Measurements from ENCODE around the gene TM2D1.

Gene TM2D1

GRCh38 chr1:61752921-61753389 lies 28.0 kb upstream of the TM2D1 start:
- no peak for DNase-seq (ENCODE audit: low read depth)
- TF ChIP-seq, protein P1, sequence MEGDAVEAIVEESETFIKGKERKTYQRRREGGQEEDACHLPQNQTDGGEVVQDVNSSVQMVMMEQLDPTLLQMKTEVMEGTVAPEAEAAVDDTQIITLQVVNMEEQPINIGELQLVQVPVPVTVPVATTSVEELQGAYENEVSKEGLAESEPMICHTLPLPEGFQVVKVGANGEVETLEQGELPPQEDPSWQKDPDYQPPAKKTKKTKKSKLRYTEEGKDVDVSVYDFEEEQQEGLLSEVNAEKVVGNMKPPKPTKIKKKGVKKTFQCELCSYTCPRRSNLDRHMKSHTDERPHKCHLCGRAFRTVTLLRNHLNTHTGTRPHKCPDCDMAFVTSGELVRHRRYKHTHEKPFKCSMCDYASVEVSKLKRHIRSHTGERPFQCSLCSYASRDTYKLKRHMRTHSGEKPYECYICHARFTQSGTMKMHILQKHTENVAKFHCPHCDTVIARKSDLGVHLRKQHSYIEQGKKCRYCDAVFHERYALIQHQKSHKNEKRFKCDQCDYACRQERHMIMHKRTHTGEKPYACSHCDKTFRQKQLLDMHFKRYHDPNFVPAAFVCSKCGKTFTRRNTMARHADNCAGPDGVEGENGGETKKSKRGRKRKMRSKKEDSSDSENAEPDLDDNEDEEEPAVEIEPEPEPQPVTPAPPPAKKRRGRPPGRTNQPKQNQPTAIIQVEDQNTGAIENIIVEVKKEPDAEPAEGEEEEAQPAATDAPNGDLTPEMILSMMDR (IDR thresholded peaks at IDR 0.05; ENCODE audit: insufficient read depth, low read depth, low read length, missing control alignments), result no peak
- no peak overlapping the region for H3K4me3 ChIP-seq (ENCODE audit: low read depth, low read length)

DNA sequence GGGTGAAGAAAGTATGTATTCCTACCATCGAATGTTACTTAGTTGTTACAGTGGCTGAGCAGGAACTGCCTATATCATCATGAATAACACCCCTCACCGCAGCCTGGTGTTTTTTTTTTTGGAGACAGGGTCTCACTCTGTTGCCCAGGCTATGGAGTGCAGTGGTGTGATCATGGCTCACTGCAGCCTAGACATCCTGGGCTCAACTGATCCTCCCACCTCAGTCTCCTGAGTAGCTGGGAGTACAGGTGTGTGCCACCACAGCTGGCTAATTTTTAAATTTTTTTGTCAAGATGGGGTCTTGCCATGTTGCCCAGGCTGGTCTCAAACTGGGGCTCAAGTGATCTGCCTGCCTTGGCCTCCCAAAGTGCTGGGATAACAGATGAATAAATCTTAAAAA lies 24.6 kb upstream of the TM2D1 start:
- TF ChIP-seq, protein P1 (IDR thresholded peaks at IDR 0.05; ENCODE audit: insufficient read depth, low read depth, low read length, missing control alignments), result no peak
- H3K4me3 ChIP-seq (ENCODE audit: low read depth, low read length), result no peak overlapping the region
- no peak for DNase-seq (ENCODE audit: low read depth)

DNA sequence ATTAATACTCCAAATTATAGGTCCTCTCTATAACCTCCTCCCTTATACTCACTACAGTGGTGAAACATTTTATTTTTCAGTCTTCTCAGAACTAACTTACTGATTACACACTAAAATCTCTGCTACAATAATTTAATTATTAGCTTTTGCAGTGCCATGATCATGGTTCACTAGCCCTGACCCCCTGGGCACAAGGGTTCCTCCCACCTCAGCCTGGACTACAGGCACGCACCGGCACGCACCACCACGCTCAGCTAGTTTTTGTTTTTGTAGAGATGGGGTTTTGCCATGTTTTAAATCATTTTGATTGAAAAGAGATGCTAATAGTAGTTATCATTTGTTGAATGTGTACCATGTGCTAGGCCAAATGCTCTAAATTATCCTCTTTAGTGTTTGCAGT lies 23.6 kb upstream of the TM2D1 start:
- TF ChIP-seq, protein P1 (IDR thresholded peaks at IDR 0.05; ENCODE audit: insufficient read depth, low read depth, low read length, missing control alignments), result no peak
- DNase-seq (ENCODE audit: low read depth), result no peak
- H3K4me3 ChIP-seq (ENCODE audit: low read depth, low read length), result no peak overlapping the region

DNA sequence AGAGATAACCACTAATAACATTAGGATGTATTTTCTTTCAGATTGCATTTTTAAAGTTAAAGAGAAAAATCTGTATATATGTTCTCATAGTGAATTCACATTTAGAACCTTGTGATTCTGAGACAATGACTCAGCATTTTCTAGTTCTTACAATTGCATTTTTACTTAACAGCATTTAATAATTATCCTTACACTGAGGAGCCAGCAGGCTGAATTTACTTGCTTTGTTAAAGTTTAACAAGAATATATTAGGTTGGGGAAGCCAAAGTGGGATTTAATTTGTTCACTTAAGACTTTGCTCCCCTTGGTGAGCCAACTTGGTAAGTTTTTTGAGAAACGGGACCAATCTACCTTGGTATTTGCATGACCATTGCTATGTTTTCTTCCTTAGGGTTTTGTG lies 21.9 kb upstream of the TM2D1 start:
- no peak overlapping the region for H3K4me3 ChIP-seq (ENCODE audit: low read depth, low read length)
- no peak for DNase-seq (ENCODE audit: low read depth)

DNA sequence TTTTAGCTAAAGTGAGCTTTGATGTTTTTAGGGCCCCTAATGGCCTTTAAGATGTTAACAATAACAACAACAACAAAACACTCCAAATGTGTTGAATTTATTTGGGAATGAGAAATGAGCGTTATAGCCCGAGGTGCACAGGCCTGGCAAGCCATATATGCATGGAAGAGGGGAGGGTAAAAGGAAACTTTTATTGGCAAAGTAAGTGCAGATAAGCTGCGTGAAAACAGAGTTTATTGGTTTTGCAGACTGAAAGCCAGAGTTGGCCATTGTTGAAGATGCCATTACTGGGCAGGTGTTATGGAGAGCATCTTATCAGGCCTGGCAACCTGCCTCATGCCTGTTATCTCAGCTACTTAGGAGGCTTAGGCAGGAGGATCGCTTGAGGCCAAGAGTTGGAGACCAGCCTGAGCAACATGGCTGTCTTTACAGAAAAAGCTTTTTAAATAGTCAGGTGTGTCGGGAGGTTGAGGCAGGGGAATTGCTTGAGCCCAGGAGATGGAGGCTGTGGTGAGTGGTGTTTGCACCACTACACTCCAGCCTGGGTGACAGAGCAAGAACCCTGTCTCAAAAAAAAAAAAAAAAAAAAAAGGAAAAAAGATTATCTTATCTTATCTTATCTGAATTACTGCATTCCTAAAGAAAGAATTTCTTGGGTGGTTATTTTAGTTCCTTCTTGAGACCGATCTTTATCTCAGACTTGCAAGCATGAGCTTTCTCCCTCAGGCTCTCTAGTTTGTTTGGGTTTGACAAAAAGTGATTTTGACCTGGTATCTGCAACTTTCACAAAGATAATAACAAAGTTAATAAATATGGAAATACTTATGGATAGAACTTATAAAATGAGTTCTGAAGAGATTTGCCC lies 19.0 kb upstream of the TM2D1 start:
- TF ChIP-seq, protein P1 (IDR thresholded peaks at IDR 0.05; ENCODE audit: insufficient read depth, low read depth, low read length, missing control alignments), result no peak
- no peak for DNase-seq (ENCODE audit: low read depth)
- H3K4me3 ChIP-seq (ENCODE audit: low read depth, low read length), result no peak overlapping the region

More for the DNA sequence above, 21.9 kb upstream of the TM2D1 start:
- TF ChIP-seq, protein P1 (IDR thresholded peaks at IDR 0.05; ENCODE audit: insufficient read depth, low read depth, low read length, missing control alignments), result no peak

DNA sequence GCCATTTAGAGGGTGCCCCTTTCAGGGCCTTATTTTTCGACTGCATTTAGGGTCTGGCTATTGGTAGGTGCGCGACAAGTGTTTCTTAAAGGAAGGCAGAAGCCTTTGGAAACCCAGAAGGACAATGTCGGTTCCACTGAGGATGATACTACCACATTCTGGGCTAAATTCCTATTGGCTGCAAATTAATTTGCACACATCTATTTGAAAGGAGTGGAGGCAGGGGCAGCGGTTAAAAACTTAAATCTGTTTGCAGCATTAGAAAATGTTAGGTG lies 18.4 kb upstream of the TM2D1 start:
- H3K4me3 ChIP-seq (ENCODE audit: low read depth, low read length), result no peak overlapping the region
- TF ChIP-seq, protein P1 (IDR thresholded peaks at IDR 0.05; ENCODE audit: insufficient read depth, low read depth, low read length, missing control alignments), result no peak
- DNase-seq (ENCODE audit: low read depth), result no peak

Measured in GM12865 (cell line).